ENCODE data around the gene PLEKHG3. TPM values are rescaled to one million over a fixed set of nuclear protein-coding genes. Genes with fewer than 3 reads are reported as not detected.

The PLEKHG3 gene
- total RNA-seq, 1 experiment from 2014 or later, result 34.0 TPM

GRCh38 chr14:64795921-64796320 lies 91.7 kb downstream of the PLEKHG3 start:
- ATAC-seq (no peak), DNase-seq (ENCODE audit: low read depth, low spot score) (no peak)
- intact Hi-C loops (cut with micrococcal nuclease; ENCODE audit: unreplicated experiment) (no loop called here), in situ Hi-C loops (cut with HindIII; ENCODE audit: low pct_unique_long_range_greater_than_20kb, low sequenced_read_pairs) (no loop called here)
- Histone ChIP-seq H3K27me3 (ENCODE audit: control insufficient read depth, insufficient read depth, low read length) (no peaks in the 10 kb centered on the region), H3K4me3 (ENCODE audit: low read depth in 2 of 2, low read length in 2 of 2) (no peak overlapping the region), H3K9me3 (ENCODE audit: control insufficient read depth, insufficient read depth, low read depth, low read length) (no peaks in the 10 kb centered on the region), H3K4me1 (ENCODE audit: control insufficient read depth, insufficient read depth, low read length) (no peaks in the 10 kb centered on the region), H3K36me3 (ENCODE audit: control insufficient read depth, insufficient read depth, low read length) (no peaks in the 10 kb centered on the region), H3K27ac (ENCODE audit: low read length) (no peak overlapping the region)
- CTCF ChIA-PET, result no interaction called here
- POLR2A ChIA-PET, result no interaction called here
- TF ChIP-seq REST (IDR thresholded peaks at IDR 0.05; ENCODE audit: insufficient read depth in 1 of 2, low read depth in 2 of 2, low read length in 1 of 2), result no peak
- TF ChIP-seq SIN3A (IDR thresholded peaks at IDR 0.05; ENCODE audit: borderline replicate concordance, insufficient read depth, low read depth, low read length), result no peak
- TF ChIP-seq TCF7L2 (IDR thresholded peaks at IDR 0.05; ENCODE audit: low read depth, low read length), result no peak
- TF ChIP-seq CTCF (IDR thresholded peaks at IDR 0.05), result no peak
- TF ChIP-seq POLR2AphosphoS5 (IDR thresholded peaks at IDR 0.05; ENCODE audit: low read depth, low read length), result no peak
- no TSS peak for BruUV-seq (replicated peaks)

- no TSS peak for BruUV-seq (replicated peaks)
- ATAC-seq, result no peak
- CTCF ChIA-PET, result no interaction called here
- H3K27ac ChIP-seq (ENCODE audit: low read length), result no peak overlapping the region
- TF ChIP-seq TCF7L2 (IDR thresholded peaks at IDR 0.05; ENCODE audit: low read depth, low read length) (no peak), POLR2AphosphoS5 (IDR thresholded peaks at IDR 0.05; ENCODE audit: low read depth, low read length) (no peak), CTCF (IDR thresholded peaks at IDR 0.05) (no peak)
- no peaks in the 10 kb centered on the region for H3K9me3 ChIP-seq (ENCODE audit: control insufficient read depth, insufficient read depth, low read depth, low read length)
- H3K36me3 ChIP-seq (ENCODE audit: control insufficient read depth, insufficient read depth, low read length), result no peaks in the 10 kb centered on the region
- in situ Hi-C loops (cut with HindIII; ENCODE audit: low pct_unique_long_range_greater_than_20kb, low sequenced_read_pairs) (no loop called here), intact Hi-C loops (cut with micrococcal nuclease; ENCODE audit: unreplicated experiment) (no loop called here)
- H3K4me1 ChIP-seq (ENCODE audit: control insufficient read depth, insufficient read depth, low read length), result no peaks in the 10 kb centered on the region
- H3K4me3 ChIP-seq (ENCODE audit: low read depth in 2 of 2, low read length in 2 of 2), result no peak overlapping the region
- H3K27me3 ChIP-seq (ENCODE audit: control insufficient read depth, insufficient read depth, low read length), result no peaks in the 10 kb centered on the region
- POLR2A ChIA-PET, result no interaction called here
- no peak for DNase-seq (ENCODE audit: low read depth, low spot score)
Observed at GRCh38 chr14:64796369-64796768, 92.1 kb downstream of the PLEKHG3 start.
